ENCODE measurements around the gene COL6A6.

COL6A6 gene

DNA sequence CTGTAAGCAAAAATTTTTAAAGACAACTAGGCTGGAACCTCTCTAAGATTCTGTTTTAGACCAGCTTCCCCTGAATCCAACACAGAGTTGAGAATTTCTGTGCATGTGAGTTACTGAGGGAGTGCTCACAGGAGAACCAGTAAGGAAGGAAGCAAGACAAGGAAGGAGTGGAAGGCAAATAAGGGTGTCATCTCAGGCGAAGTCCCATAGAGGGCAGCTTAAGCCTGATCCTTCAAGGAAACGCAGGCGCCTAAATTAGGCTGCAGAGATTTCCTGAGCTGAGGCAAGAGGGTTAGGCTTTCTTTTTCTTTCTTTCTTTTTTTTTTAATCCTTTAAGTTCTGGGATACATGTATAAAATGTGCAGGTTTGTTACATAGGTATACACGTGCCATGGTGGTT, 36.2 kb upstream of the COL6A6 start:
- no peak for ATAC-seq (ENCODE audit: low read depth)
- Histone ChIP-seq H3K27me3 (ENCODE audit: insufficient read depth, poor library complexity, severe bottlenecking) (no peaks in the 10 kb centered on the region), H3K4me1 (ENCODE audit: insufficient read depth, poor library complexity, severe bottlenecking) (no peaks in the 10 kb centered on the region), H3K36me3 (ENCODE audit: low read depth) (no peaks in the 10 kb centered on the region), H3K27ac (ENCODE audit: poor library complexity, severe bottlenecking) (no peak overlapping the region), H3K4me3 (ENCODE audit: severe bottlenecking) (no peak overlapping the region), H3K9me3 (ENCODE audit: severe bottlenecking) (no peaks in the 10 kb centered on the region)
- TF ChIP-seq, protein P1, sequence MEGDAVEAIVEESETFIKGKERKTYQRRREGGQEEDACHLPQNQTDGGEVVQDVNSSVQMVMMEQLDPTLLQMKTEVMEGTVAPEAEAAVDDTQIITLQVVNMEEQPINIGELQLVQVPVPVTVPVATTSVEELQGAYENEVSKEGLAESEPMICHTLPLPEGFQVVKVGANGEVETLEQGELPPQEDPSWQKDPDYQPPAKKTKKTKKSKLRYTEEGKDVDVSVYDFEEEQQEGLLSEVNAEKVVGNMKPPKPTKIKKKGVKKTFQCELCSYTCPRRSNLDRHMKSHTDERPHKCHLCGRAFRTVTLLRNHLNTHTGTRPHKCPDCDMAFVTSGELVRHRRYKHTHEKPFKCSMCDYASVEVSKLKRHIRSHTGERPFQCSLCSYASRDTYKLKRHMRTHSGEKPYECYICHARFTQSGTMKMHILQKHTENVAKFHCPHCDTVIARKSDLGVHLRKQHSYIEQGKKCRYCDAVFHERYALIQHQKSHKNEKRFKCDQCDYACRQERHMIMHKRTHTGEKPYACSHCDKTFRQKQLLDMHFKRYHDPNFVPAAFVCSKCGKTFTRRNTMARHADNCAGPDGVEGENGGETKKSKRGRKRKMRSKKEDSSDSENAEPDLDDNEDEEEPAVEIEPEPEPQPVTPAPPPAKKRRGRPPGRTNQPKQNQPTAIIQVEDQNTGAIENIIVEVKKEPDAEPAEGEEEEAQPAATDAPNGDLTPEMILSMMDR (IDR thresholded peaks at IDR 0.05; ENCODE audit: poor library complexity, severe bottlenecking) = peak; percentile 26
- DNase-seq (ENCODE audit: low spot score) = no peak

DNA sequence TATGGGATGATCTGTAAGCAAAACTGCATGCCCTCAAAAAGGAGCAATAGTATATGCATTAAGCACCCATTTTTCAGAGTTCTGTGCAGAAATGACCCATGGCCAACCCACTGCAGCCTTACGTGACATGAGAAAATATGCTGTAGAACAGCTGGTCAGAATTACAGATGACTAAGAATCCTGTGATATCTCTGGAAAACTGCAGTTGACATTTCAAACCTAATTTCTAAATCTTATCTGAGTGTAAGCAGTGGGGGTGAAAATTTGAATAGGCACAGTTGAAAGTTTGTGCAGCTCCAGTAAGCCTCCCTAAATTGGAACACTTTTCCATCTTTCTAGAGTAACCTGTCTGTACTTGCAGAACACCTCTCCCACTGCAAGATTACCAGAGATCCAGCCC, 28.7 kb upstream of the COL6A6 start:
- H3K27me3 ChIP-seq (ENCODE audit: insufficient read depth, poor library complexity, severe bottlenecking) = no peaks in the 10 kb centered on the region
- DNase-seq (ENCODE audit: low spot score) = no peak
- TF ChIP-seq, protein P1 (IDR thresholded peaks at IDR 0.05; ENCODE audit: poor library complexity, severe bottlenecking) = no peak
- H3K4me3 ChIP-seq (ENCODE audit: severe bottlenecking) = no peak overlapping the region
- H3K9me3 ChIP-seq (ENCODE audit: severe bottlenecking) = no peaks in the 10 kb centered on the region
- ATAC-seq (ENCODE audit: low read depth) = no peak
- no peak overlapping the region for H3K27ac ChIP-seq (ENCODE audit: poor library complexity, severe bottlenecking)
- H3K4me1 ChIP-seq (ENCODE audit: insufficient read depth, poor library complexity, severe bottlenecking) = no peaks in the 10 kb centered on the region
- H3K36me3 ChIP-seq (ENCODE audit: low read depth) = no peaks in the 10 kb centered on the region

DNA sequence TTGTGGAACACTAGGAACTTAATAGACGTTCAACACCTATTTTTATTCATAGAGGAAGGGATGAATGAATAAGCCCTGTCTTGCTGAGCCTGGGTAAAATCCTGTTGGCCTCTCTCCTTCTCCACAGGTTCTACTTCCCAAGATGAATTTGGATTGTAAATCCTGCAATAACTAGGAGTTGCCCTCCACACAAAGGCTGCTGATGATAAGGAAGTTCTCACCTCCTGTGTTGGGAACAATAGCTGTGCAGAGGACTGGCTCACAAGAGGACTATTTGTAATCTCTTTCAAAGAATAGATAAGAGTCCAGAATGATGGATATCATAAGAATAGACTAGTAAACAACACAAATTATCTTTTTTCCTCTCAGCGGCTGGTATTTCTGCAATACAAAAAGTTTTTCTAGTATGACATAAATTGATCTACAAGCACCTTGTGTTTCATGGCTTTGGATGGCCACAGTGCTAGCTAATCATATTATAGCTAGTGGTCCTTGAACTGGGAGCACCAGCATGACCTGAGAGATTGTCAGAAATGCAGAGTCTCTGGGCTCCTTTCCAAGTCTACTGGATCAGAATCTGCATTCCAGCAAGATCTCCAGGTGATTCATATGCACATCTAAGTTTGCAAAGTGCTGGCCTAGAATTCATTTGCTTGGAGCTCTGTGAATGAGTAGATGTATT, 28.1 kb upstream of the COL6A6 start:
- H3K4me1 ChIP-seq (ENCODE audit: insufficient read depth, poor library complexity, severe bottlenecking) = no peaks in the 10 kb centered on the region
- H3K36me3 ChIP-seq (ENCODE audit: low read depth) = no peaks in the 10 kb centered on the region
- ATAC-seq (ENCODE audit: low read depth) (no peak), DNase-seq (ENCODE audit: low spot score) (no peak)
- no peak overlapping the region for H3K4me3 ChIP-seq (ENCODE audit: severe bottlenecking)
- H3K27me3 ChIP-seq (ENCODE audit: insufficient read depth, poor library complexity, severe bottlenecking) = no peaks in the 10 kb centered on the region
- H3K9me3 ChIP-seq (ENCODE audit: severe bottlenecking) = no peaks in the 10 kb centered on the region
- TF ChIP-seq, protein P1 (IDR thresholded peaks at IDR 0.05; ENCODE audit: poor library complexity, severe bottlenecking) = no peak
- H3K27ac ChIP-seq (ENCODE audit: poor library complexity, severe bottlenecking) = no peak overlapping the region

DNA sequence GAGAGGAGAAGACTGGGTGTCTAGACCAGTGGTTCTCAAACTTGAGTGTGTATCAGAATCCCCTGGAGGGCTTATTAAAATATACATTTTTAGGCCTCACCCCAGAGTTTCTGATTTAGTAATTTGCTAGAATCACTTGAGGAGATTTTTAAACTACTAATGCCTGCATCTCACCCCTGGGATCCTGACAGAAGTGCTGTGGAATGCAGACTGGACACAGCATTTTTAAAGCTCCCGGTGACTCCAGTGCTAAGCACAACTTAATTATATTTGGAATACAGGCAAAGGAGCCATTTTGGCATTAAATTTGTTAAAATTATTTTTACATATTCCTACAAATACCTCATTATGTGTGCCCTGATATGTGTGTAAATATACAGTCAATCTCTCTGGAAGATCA, 26.7 kb upstream of the COL6A6 start:
- no peaks in the 10 kb centered on the region for H3K36me3 ChIP-seq (ENCODE audit: low read depth)
- ATAC-seq (ENCODE audit: low read depth) (no peak), DNase-seq (ENCODE audit: low spot score) (no peak)
- TF ChIP-seq, protein P1 (IDR thresholded peaks at IDR 0.05; ENCODE audit: poor library complexity, severe bottlenecking) = no peak
- no peak overlapping the region for H3K27ac ChIP-seq (ENCODE audit: poor library complexity, severe bottlenecking)
- H3K4me3 ChIP-seq (ENCODE audit: severe bottlenecking) = no peak overlapping the region
- no peaks in the 10 kb centered on the region for H3K4me1 ChIP-seq (ENCODE audit: insufficient read depth, poor library complexity, severe bottlenecking)
- no peaks in the 10 kb centered on the region for H3K27me3 ChIP-seq (ENCODE audit: insufficient read depth, poor library complexity, severe bottlenecking)
- no peaks in the 10 kb centered on the region for H3K9me3 ChIP-seq (ENCODE audit: severe bottlenecking)

DNA sequence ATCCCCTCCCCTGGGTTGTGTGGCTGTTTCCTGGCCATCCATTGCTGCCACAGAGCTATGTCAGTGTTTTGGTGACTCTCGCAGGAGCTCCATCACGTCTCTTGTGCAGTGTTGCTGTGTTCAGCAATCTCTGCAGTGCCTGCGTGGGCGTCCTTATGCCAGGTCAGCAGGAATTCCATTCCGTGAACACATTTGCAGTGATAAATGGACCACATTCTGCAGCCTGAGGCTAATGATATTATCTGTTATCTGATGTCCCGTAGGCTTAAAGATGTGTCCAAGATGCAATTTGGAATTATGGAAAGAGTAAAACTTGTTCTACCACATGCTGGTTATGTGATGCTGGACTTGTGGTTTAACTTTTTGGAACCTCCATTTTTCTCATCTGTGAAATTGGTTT, 25.5 kb upstream of the COL6A6 start:
- Histone ChIP-seq H3K27ac (ENCODE audit: poor library complexity, severe bottlenecking) (no peak overlapping the region), H3K36me3 (ENCODE audit: low read depth) (no peaks in the 10 kb centered on the region), H3K27me3 (ENCODE audit: insufficient read depth, poor library complexity, severe bottlenecking) (no peaks in the 10 kb centered on the region), H3K9me3 (ENCODE audit: severe bottlenecking) (no peaks in the 10 kb centered on the region), H3K4me3 (ENCODE audit: severe bottlenecking) (no peak overlapping the region), H3K4me1 (ENCODE audit: insufficient read depth, poor library complexity, severe bottlenecking) (no peaks in the 10 kb centered on the region)
- DNase-seq (ENCODE audit: low spot score) (no peak), ATAC-seq (ENCODE audit: low read depth) (no peak)
- TF ChIP-seq, protein P1 (IDR thresholded peaks at IDR 0.05; ENCODE audit: poor library complexity, severe bottlenecking) = no peak
